Neural cell (in vitro differentiated cells): Measurements from ENCODE around the gene RAB1B.

ENCODE experiments used
- CTCF ChIP-seq: fragments of 450-650 bp; IDR thresholded peaks from 2 replicates; pipeline ENCODE4 v1.5.1; 2014; ENCODE audit warnings: antibody characterized with exemption, mild to moderate bottlenecking, moderate library complexity; ENCODE audit not compliant: poor library complexity, severe bottlenecking
- EP300 ChIP-seq: fragments of 450-650 bp; conservative IDR thresholded peaks from 2 replicates; pipeline ENCODE4 v1.6.1; 2014; ENCODE audit warnings: antibody characterized with exemption, mild to moderate bottlenecking, moderate library complexity; ENCODE audit not compliant: poor library complexity, severe bottlenecking
- REST ChIP-seq: IDR thresholded peaks from 2 replicates; pipeline ENCODE4 v1.6.1; 2012; ENCODE audit warnings: borderline replicate concordance

GRCh38 chr11:66262191-66262590 is 6.2 kb upstream of the RAB1B start:
- no peak for TF ChIP-seq EP300
- no peak for TF ChIP-seq CTCF
- TF ChIP-seq REST: no peak
